ENCODE measurements around the gene KLHDC8A.

The KLHDC8A gene

GRCh38 chr1:205326812-205327466, 29.8 kb downstream of the KLHDC8A start:
- H3K4me1 Mint-ChIP-seq (ENCODE audit: low read depth), result peaks cover 21% of the 10 kb centered on the region
- H3K27ac Mint-ChIP-seq, result no peak overlapping the region
- no peaks in the 10 kb centered on the region for H3K36me3 Mint-ChIP-seq (ENCODE audit: low read depth)
- H3K9me3 Mint-ChIP-seq, result no peaks in the 10 kb centered on the region
- intact Hi-C loops (cut with micrococcal nuclease), result no loop called here
- H3K27me3 Mint-ChIP-seq, result peaks cover 34% of the 10 kb centered on the region
- H3K4me3 Mint-ChIP-seq, result no peak overlapping the region

GRCh38 chr1:205325334-205325884, 31.3 kb downstream of the KLHDC8A start:
- peak overlapping the region; percentile 15 for H3K27ac Mint-ChIP-seq
- no peaks in the 10 kb centered on the region for H3K9me3 Mint-ChIP-seq
- peaks cover 11% of the 10 kb centered on the region for H3K36me3 Mint-ChIP-seq (ENCODE audit: low read depth)
- H3K27me3 Mint-ChIP-seq, result peaks cover 29% of the 10 kb centered on the region
- peaks cover 31% of the 10 kb centered on the region for H3K4me1 Mint-ChIP-seq (ENCODE audit: low read depth)
- intact Hi-C loops (cut with micrococcal nuclease), result loop anchor here (1.0 kb wide), 1 partner anchor 52 kb away; no protein-coding TSS in a partner anchor
- no peak overlapping the region for H3K4me3 Mint-ChIP-seq

- Mint-ChIP-seq H3K27me3 (peaks cover 29% of the 10 kb centered on the region), H3K4me3 (no peak overlapping the region), H3K27ac (peak overlapping the region; percentile 15), H3K9me3 (no peaks in the 10 kb centered on the region), H3K36me3 (ENCODE audit: low read depth) (peaks cover 11% of the 10 kb centered on the region), H3K4me1 (ENCODE audit: low read depth) (peaks cover 37% of the 10 kb centered on the region)
- intact Hi-C loops (cut with micrococcal nuclease), result loop anchor here (1.0 to 5.0 kb wide), 2 partner anchors 37 to 51 kb away; no protein-coding TSS in a partner anchor
Observed at GRCh38 chr1:205324781-205325180, 31.9 kb downstream of the KLHDC8A start.

GRCh38 chr1:205323794-205324193, 32.9 kb downstream of the KLHDC8A start:
- Mint-ChIP-seq H3K4me1 (ENCODE audit: low read depth) (peaks cover 39% of the 10 kb centered on the region), H3K27ac (no peak overlapping the region), H3K9me3 (no peaks in the 10 kb centered on the region), H3K36me3 (ENCODE audit: low read depth) (peaks cover 11% of the 10 kb centered on the region), H3K4me3 (no peak overlapping the region), H3K27me3 (peaks cover 19% of the 10 kb centered on the region)
- intact Hi-C loops (cut with micrococcal nuclease), result loop anchor here (5.0 kb wide), 1 partner anchor 36 kb away; no protein-coding TSS in a partner anchor

- peaks cover 57% of the 10 kb centered on the region for H3K4me1 Mint-ChIP-seq (ENCODE audit: low read depth)
- peak overlapping the region; percentile 91 for H3K27ac Mint-ChIP-seq
- H3K36me3 Mint-ChIP-seq (ENCODE audit: low read depth), result peaks cover 20% of the 10 kb centered on the region
- H3K4me3 Mint-ChIP-seq, result no peak overlapping the region
- H3K9me3 Mint-ChIP-seq, result no peaks in the 10 kb centered on the region
- H3K27me3 Mint-ChIP-seq, result peaks cover 14% of the 10 kb centered on the region
- intact Hi-C loops (cut with micrococcal nuclease), result loop anchor here (5.0 kb wide), 1 partner anchor 35 kb away; no protein-coding TSS in a partner anchor
Observed at GRCh38 chr1:205321959-205322283, 34.8 kb downstream of the KLHDC8A start.

- Mint-ChIP-seq H3K4me1 (ENCODE audit: low read depth) (peaks cover 62% of the 10 kb centered on the region), H3K9me3 (no peaks in the 10 kb centered on the region), H3K36me3 (ENCODE audit: low read depth) (peaks cover 21% of the 10 kb centered on the region), H3K27ac (peak within 1 kb of the TSS; percentile 91), H3K4me3 (peak within 1 kb of the TSS; percentile 90), H3K27me3 (peaks cover 8% of the 10 kb centered on the region)
- intact Hi-C loops (cut with micrococcal nuclease), result loop anchor here (5.0 kb wide), 1 partner anchor 34 kb away; no protein-coding TSS in a partner anchor
Observed at GRCh38 chr1:205321162-205321958, 35.4 kb downstream of the KLHDC8A start, which contains the start of gene NUAK2. Gene NUAK2, minus strand, starts transcription at chr1:205321745. Its CDS starts 117 bp downstream, at chr1:205321628.

GRCh38 chr1:205319081-205320018, 37.4 kb downstream of the KLHDC8A start:
- Mint-ChIP-seq H3K27me3 (peaks cover 1% of the 10 kb centered on the region), H3K4me1 (ENCODE audit: low read depth) (peaks cover 66% of the 10 kb centered on the region), H3K9me3 (no peaks in the 10 kb centered on the region), H3K36me3 (ENCODE audit: low read depth) (peaks cover 21% of the 10 kb centered on the region), H3K4me3 (peak overlapping the region; percentile 90), H3K27ac (peak overlapping the region; percentile 91)
- intact Hi-C loops (cut with micrococcal nuclease), result loop anchor here (5.0 kb wide), 1 partner anchor 32 kb away; no protein-coding TSS in a partner anchor

GRCh38 chr1:205318231-205318991, 38.3 kb downstream of the KLHDC8A start:
- intact Hi-C loops (cut with micrococcal nuclease), result no loop called here
- H3K9me3 Mint-ChIP-seq, result no peaks in the 10 kb centered on the region
- H3K36me3 Mint-ChIP-seq (ENCODE audit: low read depth), result peaks cover 21% of the 10 kb centered on the region
- peaks cover 75% of the 10 kb centered on the region for H3K4me1 Mint-ChIP-seq (ENCODE audit: low read depth)
- peaks cover 1% of the 10 kb centered on the region for H3K27me3 Mint-ChIP-seq
- peak overlapping the region; percentile 91 for H3K27ac Mint-ChIP-seq
- peak overlapping the region; percentile 45 for H3K4me3 Mint-ChIP-seq

GRCh38 chr1:205317311-205317917, 39.3 kb downstream of the KLHDC8A start:
- Mint-ChIP-seq H3K4me3 (no peak overlapping the region), H3K9me3 (no peaks in the 10 kb centered on the region), H3K27me3 (no peaks in the 10 kb centered on the region), H3K4me1 (ENCODE audit: low read depth) (peaks cover 84% of the 10 kb centered on the region), H3K36me3 (ENCODE audit: low read depth) (peaks cover 21% of the 10 kb centered on the region), H3K27ac (peak overlapping the region; percentile 42)
- intact Hi-C loops (cut with micrococcal nuclease), result no loop called here

GRCh38 chr1:205316161-205316566, 40.6 kb downstream of the KLHDC8A start:
- intact Hi-C loops (cut with micrococcal nuclease), result no loop called here
- Mint-ChIP-seq H3K27ac (peak overlapping the region; percentile 42), H3K9me3 (no peaks in the 10 kb centered on the region), H3K36me3 (ENCODE audit: low read depth) (peaks cover 16% of the 10 kb centered on the region), H3K4me1 (ENCODE audit: low read depth) (peaks cover 91% of the 10 kb centered on the region), H3K4me3 (no peak overlapping the region), H3K27me3 (no peaks in the 10 kb centered on the region)

GRCh38 chr1:205315008-205315618, 41.6 kb downstream of the KLHDC8A start:
- H3K9me3 Mint-ChIP-seq, result no peaks in the 10 kb centered on the region
- no peaks in the 10 kb centered on the region for H3K27me3 Mint-ChIP-seq
- peaks cover 90% of the 10 kb centered on the region for H3K4me1 Mint-ChIP-seq (ENCODE audit: low read depth)
- intact Hi-C loops (cut with micrococcal nuclease), result no loop called here
- H3K36me3 Mint-ChIP-seq (ENCODE audit: low read depth), result peaks cover 21% of the 10 kb centered on the region
- H3K4me3 Mint-ChIP-seq, result no peak overlapping the region
- H3K27ac Mint-ChIP-seq, result peak overlapping the region; percentile 93
